SK-N-SH (cell line): ENCODE measurements around the gene S1PR3. TPM values are rescaled to one million over a fixed set of nuclear protein-coding genes. Genes with fewer than 3 reads are reported as not detected.

ENCODE experiments used
- CTCF ChIA-PET: fragments of 300-600, 350-600 bp; formaldehyde crosslinking; extraction: SDS; loops from one replicate; lab custom pipeline; 2021; lab: Yijun Ruan, JAX
- POLR2A ChIA-PET: fragments of 350-600 bp; sonication (Branson Sonifier 250); formaldehyde crosslinking; extraction: SDS; loops from one replicate; lab custom pipeline; 2020; ENCODE audit warnings: antibody characterized with exemption, inconsistent platforms; lab: Yijun Ruan, JAX
- DNase-seq: peaks from one replicate; pipeline ENCODE4 v3.0.0; 2012
- H2AFZ ChIP-seq: fragments of 200-600 bp; sonication (generic); 2 replicates; pipeline ENCODE4 v1.8.1; 2016; ENCODE audit warnings: antibody characterized with exemption, mild to moderate bottlenecking, low read depth
- H3F3A ChIP-seq: fragments of 200-600 bp; sonication (generic); replicated peaks from 2 replicates; pipeline ENCODE3; 2016; ENCODE audit warnings: antibody characterized with exemption, mild to moderate bottlenecking; ENCODE audit not compliant: insufficient read depth
- H3K27ac ChIP-seq, 2 experiments: fragments of 200-500 bp in 1 of 2; fragments of 200-600 bp in 1 of 2; sonication (Bioruptor generic) in 1 of 2; sonication (generic), shearing (Covaris generic) in 1 of 2; 2 replicates each; pipeline versions ENCODE4 v1.5.1 to v1.6.1; 2014 to 2016; ENCODE audit warnings: low read depth in 2 of 2, inconsistent platforms in 1 of 2, low read length in 1 of 2, mild to moderate bottlenecking in 1 of 2, mixed read lengths in 1 of 2
- H3K27me3 ChIP-seq: fragments of 200-600 bp; sonication (generic), shearing (Covaris generic); 2 replicates; pipeline ENCODE4 v1.6.1; 2016; ENCODE audit warnings: mixed run types; ENCODE audit not compliant: insufficient read depth
- H3K36me3 ChIP-seq, 2 experiments: fragments of 200-500 bp in 1 of 2; fragments of 200-600 bp in 1 of 2; sonication (Bioruptor generic) in 1 of 2; sonication (generic) in 1 of 2; replicated peaks in 1 of 2; 2 replicates each; pipeline versions ENCODE3 to v1.5.1; 2014 to 2016; ENCODE audit warnings: low read length in 1 of 2, mild to moderate bottlenecking in 1 of 2; ENCODE audit not compliant: insufficient read depth in 2 of 2, control insufficient read depth in 1 of 2
- H3K4me1 ChIP-seq, 2 experiments: fragments of 200-500 bp in 1 of 2; fragments of 200-600 bp in 1 of 2; sonication (Bioruptor generic) in 1 of 2; sonication (generic), shearing (Covaris generic) in 1 of 2; 2 replicates each; pipeline versions ENCODE4 v1.5.1 to v1.6.1; 2014 to 2016; ENCODE audit warnings: low read depth in 1 of 2, low read length in 1 of 2, mixed run types in 1 of 2; ENCODE audit not compliant: insufficient read depth in 2 of 2, control insufficient read depth in 1 of 2
- H3K4me2 ChIP-seq: fragments of 200-600 bp; sonication (generic), shearing (Covaris generic); 2 replicates; pipeline ENCODE4 v1.6.1; 2017; ENCODE audit warnings: mixed run types
- H3K4me3 ChIP-seq, 2 experiments: fragments of 200-500 bp in 1 of 2; fragments of 200-600 bp in 1 of 2; sonication (Bioruptor generic) in 1 of 2; sonication (generic), shearing (Covaris generic) in 1 of 2; 2 replicates each; pipeline versions ENCODE4 v1.5.1 to v1.8.1; 2014 to 2016; ENCODE audit warnings: low read depth in 2 of 2, inconsistent platforms in 1 of 2, low read length in 1 of 2, mild to moderate bottlenecking in 1 of 2, mixed read lengths in 1 of 2, moderate library complexity in 1 of 2
- H3K79me2 ChIP-seq: fragments of 200-600 bp; sonication (generic); 2 replicates; pipeline ENCODE4 v1.8.1; 2017; ENCODE audit warnings: mild to moderate bottlenecking; ENCODE audit not compliant: insufficient read depth
- H3K9ac ChIP-seq: fragments of 200-600 bp; sonication (generic); 2 replicates; pipeline ENCODE4 v1.6.1; 2017; ENCODE audit warnings: mixed run types
- H3K9me2 ChIP-seq: fragments of 200-600 bp; sonication (generic); 2 replicates; pipeline ENCODE4 v1.6.1; 2017; ENCODE audit warnings: mixed run types
- H3K9me3 ChIP-seq: fragments of 200-600 bp; sonication (generic); 2 replicates; pipeline ENCODE4 v1.6.1; 2017; ENCODE audit warnings: mixed run types, mild to moderate bottlenecking, moderate library complexity
- H4K20me1 ChIP-seq: fragments of 200-600 bp; sonication (generic); 2 replicates; pipeline ENCODE4 v1.6.1; 2017; ENCODE audit warnings: mild to moderate bottlenecking, mixed run types; ENCODE audit not compliant: insufficient read depth
- CHD2 ChIP-seq: fragments of 150-350 bp; IDR thresholded peaks from 2 replicates; pipeline ENCODE4 v1.6.1; 2018; ENCODE audit warnings: low read length; ENCODE audit not compliant: partially characterized antibody
- GABPA ChIP-seq: IDR thresholded peaks from 2 replicates; pipeline ENCODE4 v1.4.0; 2012; ENCODE audit warnings: low read depth, mild to moderate bottlenecking
- GATA2 ChIP-seq: sonication (generic); formaldehyde crosslinking; IDR thresholded peaks from 2 replicates; pipeline ENCODE4 v1.5.0; 2020; ENCODE audit warnings: mild to moderate bottlenecking, missing genetic modification reagents
- JUND ChIP-seq: IDR thresholded peaks from 2 replicates; pipeline ENCODE4 v1.4.0; 2012
- MXI1 ChIP-seq: IDR thresholded peaks from 2 replicates; pipeline ENCODE4 v1.6.1; 2012; ENCODE audit warnings: mild to moderate bottlenecking, low read depth, low read length, improper control_type of control experiment
- NRF1 ChIP-seq: IDR thresholded peaks from 2 replicates; pipeline ENCODE4 v1.6.1; 2012; ENCODE audit warnings: low read depth, mild to moderate bottlenecking, low read length
- POLR2AphosphoS5 ChIP-seq: IDR thresholded peaks from 2 replicates; pipeline ENCODE4 v1.6.1; 2012; ENCODE audit warnings: low read depth, low read length
- RAD21 ChIP-seq: IDR thresholded peaks from 2 replicates; pipeline ENCODE4 v1.6.1; 2012; ENCODE audit warnings: mild to moderate bottlenecking, low read length
- RCOR1 ChIP-seq: fragments of 150-350 bp; IDR thresholded peaks from 2 replicates; pipeline ENCODE4 v1.6.1; 2017; ENCODE audit warnings: antibody characterized with exemption, low read length
- RXRA ChIP-seq: IDR thresholded peaks from 2 replicates; pipeline ENCODE4 v1.4.0; 2012; ENCODE audit warnings: low read depth, mild to moderate bottlenecking, borderline replicate concordance
- TCF12 ChIP-seq: IDR thresholded peaks from 2 replicates; pipeline ENCODE4 v1.4.0; 2012
- TEAD4 ChIP-seq: IDR thresholded peaks from 2 replicates; pipeline ENCODE4 v1.4.0; 2012; ENCODE audit warnings: mild to moderate bottlenecking, borderline replicate concordance; ENCODE audit not compliant: insufficient read depth
- WGBS: methylation state at CpG from one replicate; pipeline ENCODE4 v1.1.6; 2017; ENCODE audit warnings: low lambda C conversion rate; 5-methylcytosine and 5-hydroxymethylcytosine counted together
- polyA plus RNA-seq, 3 experiments: library from polyadenylated mRNA; depleted of rRNA; stranded (reverse); fragments of >200 nt; gene quantifications; 2 replicates each; pipeline ENCODE4 v1.2.3, GENCODE V29; 2012
- TF ChIP-seq, protein P1 (sequence below): IDR thresholded peaks from 2 replicates; pipeline ENCODE4 v1.4.0; 2012; ENCODE audit warnings: low read depth
- TF ChIP-seq, protein P2 (sequence below): IDR thresholded peaks from 2 replicates; pipeline ENCODE4 v1.4.0; 2012; ENCODE audit warnings: low read depth, borderline replicate concordance
- TF ChIP-seq, protein P3 (sequence below): IDR thresholded peaks from 2 replicates; pipeline ENCODE4 v1.6.1; 2012; ENCODE audit warnings: mild to moderate bottlenecking, low read depth, low read length, moderate library complexity
- TF ChIP-seq, protein P4 (sequence below): IDR thresholded peaks from 2 replicates; pipeline ENCODE4 v1.4.0; 2012; ENCODE audit warnings: low read depth, borderline replicate concordance
- TF ChIP-seq, protein P5 (sequence below): IDR thresholded peaks from 2 replicates; pipeline ENCODE4; 2012

Gene S1PR3
- polyA plus RNA-seq, 1 of the 3 experiments (the other 2 are of a cell fraction): 2.5 TPM

DNA sequence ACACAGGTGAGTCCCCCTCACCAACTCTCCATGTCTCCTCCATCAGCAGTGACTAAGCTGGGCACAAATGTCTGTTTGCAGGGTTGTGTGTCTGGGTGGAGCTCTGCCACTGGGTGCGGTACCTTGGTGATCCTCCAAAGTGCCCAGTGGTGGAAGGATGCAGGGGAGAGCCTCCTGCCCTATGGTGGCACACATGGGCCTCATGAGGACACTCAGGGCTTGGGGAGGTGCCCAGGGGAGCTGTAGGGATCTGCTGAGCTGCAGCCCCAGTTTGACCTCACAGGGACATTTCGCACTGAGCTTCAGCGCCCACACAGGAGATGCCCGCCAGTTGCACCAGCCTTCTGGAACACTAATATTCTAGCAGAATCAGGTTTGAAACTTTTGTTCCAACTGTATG, 29.5 kb downstream of the S1PR3 start:
- H3K27me3 ChIP-seq: no peaks in the 10 kb centered on the region
- WGBS: 75% methylated on average over 1 of the region's 4 CpGs
- H2AFZ ChIP-seq: no peak overlapping the region
- no peak overlapping the region for H3K4me3 ChIP-seq
- H3K9ac ChIP-seq: no peak overlapping the region
- peak overlapping the region; percentile 65; the same call in 1 of the 2 replicates for H3K4me2 ChIP-seq
- no peaks in the 10 kb centered on the region for H4K20me1 ChIP-seq
- peaks cover 0 to 13% of the 10 kb centered on the region in 2 experiments for H3K36me3 ChIP-seq
- no peak for DNase-seq
- H3K9me2 ChIP-seq: no peaks in the 10 kb centered on the region
- ChIA-PET POLR2A (no interaction called here), CTCF (interaction anchor here (1.3 to 1.4 kb wide), 2 partner anchors 10 to 19 kb away, joined by 3 read pairs; no protein-coding TSS in a partner anchor)
- peaks cover 4 to 27% of the 10 kb centered on the region in 2 experiments; a peak in 3 of 4 replicates for H3K4me1 ChIP-seq
- TF ChIP-seq POLR2AphosphoS5: no peak
- TF ChIP-seq, protein P1, sequence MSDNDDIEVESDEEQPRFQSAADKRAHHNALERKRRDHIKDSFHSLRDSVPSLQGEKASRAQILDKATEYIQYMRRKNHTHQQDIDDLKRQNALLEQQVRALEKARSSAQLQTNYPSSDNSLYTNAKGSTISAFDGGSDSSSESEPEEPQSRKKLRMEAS: no peak
- TF ChIP-seq RAD21: no peak
- TF ChIP-seq, protein P2, sequence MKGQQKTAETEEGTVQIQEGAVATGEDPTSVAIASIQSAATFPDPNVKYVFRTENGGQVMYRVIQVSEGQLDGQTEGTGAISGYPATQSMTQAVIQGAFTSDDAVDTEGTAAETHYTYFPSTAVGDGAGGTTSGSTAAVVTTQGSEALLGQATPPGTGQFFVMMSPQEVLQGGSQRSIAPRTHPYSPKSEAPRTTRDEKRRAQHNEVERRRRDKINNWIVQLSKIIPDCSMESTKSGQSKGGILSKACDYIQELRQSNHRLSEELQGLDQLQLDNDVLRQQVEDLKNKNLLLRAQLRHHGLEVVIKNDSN: no peak
- TF ChIP-seq CHD2: no peak
- TF ChIP-seq GATA2 (CRISPR knock-in tag): no peak
- no peak for TF ChIP-seq RCOR1
- no peak for TF ChIP-seq RXRA
- TF ChIP-seq, protein P3, sequence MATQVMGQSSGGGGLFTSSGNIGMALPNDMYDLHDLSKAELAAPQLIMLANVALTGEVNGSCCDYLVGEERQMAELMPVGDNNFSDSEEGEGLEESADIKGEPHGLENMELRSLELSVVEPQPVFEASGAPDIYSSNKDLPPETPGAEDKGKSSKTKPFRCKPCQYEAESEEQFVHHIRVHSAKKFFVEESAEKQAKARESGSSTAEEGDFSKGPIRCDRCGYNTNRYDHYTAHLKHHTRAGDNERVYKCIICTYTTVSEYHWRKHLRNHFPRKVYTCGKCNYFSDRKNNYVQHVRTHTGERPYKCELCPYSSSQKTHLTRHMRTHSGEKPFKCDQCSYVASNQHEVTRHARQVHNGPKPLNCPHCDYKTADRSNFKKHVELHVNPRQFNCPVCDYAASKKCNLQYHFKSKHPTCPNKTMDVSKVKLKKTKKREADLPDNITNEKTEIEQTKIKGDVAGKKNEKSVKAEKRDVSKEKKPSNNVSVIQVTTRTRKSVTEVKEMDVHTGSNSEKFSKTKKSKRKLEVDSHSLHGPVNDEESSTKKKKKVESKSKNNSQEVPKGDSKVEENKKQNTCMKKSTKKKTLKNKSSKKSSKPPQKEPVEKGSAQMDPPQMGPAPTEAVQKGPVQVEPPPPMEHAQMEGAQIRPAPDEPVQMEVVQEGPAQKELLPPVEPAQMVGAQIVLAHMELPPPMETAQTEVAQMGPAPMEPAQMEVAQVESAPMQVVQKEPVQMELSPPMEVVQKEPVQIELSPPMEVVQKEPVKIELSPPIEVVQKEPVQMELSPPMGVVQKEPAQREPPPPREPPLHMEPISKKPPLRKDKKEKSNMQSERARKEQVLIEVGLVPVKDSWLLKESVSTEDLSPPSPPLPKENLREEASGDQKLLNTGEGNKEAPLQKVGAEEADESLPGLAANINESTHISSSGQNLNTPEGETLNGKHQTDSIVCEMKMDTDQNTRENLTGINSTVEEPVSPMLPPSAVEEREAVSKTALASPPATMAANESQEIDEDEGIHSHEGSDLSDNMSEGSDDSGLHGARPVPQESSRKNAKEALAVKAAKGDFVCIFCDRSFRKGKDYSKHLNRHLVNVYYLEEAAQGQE: no peak
- TF ChIP-seq, protein P4, sequence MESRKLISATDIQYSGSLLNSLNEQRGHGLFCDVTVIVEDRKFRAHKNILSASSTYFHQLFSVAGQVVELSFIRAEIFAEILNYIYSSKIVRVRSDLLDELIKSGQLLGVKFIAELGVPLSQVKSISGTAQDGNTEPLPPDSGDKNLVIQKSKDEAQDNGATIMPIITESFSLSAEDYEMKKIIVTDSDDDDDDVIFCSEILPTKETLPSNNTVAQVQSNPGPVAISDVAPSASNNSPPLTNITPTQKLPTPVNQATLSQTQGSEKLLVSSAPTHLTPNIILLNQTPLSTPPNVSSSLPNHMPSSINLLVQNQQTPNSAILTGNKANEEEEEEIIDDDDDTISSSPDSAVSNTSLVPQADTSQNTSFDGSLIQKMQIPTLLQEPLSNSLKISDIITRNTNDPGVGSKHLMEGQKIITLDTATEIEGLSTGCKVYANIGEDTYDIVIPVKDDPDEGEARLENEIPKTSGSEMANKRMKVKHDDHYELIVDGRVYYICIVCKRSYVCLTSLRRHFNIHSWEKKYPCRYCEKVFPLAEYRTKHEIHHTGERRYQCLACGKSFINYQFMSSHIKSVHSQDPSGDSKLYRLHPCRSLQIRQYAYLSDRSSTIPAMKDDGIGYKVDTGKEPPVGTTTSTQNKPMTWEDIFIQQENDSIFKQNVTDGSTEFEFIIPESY: no peak
- TF ChIP-seq NRF1: no peak
- TF ChIP-seq, protein P5, sequence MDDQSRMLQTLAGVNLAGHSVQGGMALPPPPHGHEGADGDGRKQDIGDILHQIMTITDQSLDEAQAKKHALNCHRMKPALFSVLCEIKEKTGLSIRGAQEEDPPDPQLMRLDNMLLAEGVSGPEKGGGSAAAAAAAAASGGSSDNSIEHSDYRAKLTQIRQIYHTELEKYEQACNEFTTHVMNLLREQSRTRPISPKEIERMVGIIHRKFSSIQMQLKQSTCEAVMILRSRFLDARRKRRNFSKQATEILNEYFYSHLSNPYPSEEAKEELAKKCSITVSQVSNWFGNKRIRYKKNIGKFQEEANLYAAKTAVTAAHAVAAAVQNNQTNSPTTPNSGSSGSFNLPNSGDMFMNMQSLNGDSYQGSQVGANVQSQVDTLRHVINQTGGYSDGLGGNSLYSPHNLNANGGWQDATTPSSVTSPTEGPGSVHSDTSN: no peak
- TF ChIP-seq TCF12: no peak
- TF ChIP-seq JUND: no peak
- no peak for TF ChIP-seq GABPA
- no peak for TF ChIP-seq TEAD4
- no peak for TF ChIP-seq MXI1
- peaks cover 6% of the 10 kb centered on the region for H3F3A ChIP-seq
- no peaks in the 10 kb centered on the region for H3K79me2 ChIP-seq
- no peaks in the 10 kb centered on the region for H3K9me3 ChIP-seq
- peak overlapping the region in 1 of 2 experiments; percentile 70; a peak in 1 of 4 replicates for H3K27ac ChIP-seq
